NOMO-1 treated with DMSO at 0.1 percent for 48 hours (cell line): ENCODE results near the gene SPSB3.

ENCODE experiments used
- DNase-seq: peaks from one replicate; lab custom pipeline; 2025; ENCODE audit not compliant: unreplicated experiment; lab: John Stamatoyannopoulos, UW

Gene SPSB3

GRCh38 chr16:1775846-1776671 is 6.3 kb downstream of the SPSB3 start:
- DNase-seq: no peak

DNA sequence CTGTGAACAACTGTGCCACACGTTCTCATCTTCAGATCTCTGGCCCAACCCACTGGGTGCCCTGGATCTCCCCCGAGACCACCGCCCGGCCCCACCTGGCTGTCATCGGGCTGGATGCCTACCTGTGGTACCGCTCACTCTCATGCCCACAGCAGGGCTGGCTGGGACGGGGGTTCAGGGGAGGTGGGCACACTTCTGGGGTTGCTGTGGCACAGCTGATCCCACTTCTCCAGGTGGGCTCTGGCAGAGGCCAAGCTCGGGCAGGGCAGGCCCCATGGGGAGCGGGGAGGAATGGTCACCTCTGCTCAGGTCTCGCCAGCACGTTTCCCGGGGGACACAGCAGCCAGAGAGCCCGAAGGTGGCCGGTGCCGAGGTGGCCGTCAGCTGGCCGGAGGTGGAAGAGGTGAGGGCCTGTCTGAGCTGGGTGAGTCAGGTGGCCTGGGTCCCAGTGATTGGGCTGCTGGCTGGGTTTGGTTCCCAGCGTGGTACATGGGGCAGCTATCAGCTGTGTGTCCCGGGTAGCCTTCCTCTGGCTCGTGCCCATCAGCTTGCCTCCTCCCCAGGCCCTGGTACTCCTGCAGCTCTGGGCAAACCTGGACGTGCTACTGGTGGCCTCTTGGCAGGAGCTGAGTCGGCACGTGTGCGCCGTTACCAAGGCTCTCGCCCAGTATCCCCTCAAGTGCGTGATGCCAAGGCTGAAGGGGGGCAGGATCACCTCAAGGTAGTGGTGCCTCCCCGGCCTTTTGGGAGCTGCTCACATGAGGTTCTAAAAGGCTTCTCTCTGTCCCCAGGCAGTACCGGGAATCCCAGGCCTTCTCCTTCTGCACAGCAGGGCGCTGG is 7.1 kb downstream of the SPSB3 start:
- no peak for DNase-seq

GRCh38 chr16:1774448-1774780 is 8.0 kb downstream of the SPSB3 start:
- DNase-seq: no peak

DNA sequence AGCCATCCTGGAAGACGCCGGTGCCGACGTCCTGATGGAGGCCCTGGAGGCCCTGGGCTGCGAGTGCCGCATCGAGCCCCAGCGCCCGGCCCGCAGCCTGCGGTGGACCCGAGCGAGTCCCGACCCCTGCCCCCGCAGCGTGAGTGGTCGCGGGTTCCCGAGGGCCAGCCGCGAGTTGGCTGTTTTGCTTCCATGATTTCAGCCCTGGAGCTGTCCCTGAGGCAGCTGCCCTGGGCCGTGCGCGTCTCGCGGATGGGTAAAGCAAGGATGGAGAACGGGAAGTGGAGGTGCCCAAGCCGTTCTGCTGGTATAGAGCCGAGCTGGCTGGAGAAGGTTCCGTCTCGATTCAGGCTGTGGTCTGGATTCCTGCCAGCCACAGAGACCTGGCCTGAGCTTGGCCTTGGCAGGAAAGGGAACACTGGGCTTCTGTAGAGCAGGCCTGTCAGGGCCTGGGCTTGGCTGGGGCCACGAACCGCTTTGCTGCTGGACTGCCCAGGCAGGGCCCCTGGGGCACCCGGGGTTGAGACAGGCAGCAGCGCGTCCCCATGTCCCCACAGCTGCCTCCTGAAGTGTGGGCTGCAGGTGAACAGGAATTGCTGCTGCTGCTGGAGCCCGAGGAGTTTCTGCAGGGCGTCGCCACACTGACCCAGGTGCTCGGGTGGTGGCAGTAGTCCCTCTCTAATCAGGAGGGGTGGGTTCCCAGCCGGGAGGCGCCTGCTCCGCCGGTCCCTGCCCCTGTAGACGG is 8.5 kb downstream of the SPSB3 start:
- peak; percentile 66 for DNase-seq

DNA sequence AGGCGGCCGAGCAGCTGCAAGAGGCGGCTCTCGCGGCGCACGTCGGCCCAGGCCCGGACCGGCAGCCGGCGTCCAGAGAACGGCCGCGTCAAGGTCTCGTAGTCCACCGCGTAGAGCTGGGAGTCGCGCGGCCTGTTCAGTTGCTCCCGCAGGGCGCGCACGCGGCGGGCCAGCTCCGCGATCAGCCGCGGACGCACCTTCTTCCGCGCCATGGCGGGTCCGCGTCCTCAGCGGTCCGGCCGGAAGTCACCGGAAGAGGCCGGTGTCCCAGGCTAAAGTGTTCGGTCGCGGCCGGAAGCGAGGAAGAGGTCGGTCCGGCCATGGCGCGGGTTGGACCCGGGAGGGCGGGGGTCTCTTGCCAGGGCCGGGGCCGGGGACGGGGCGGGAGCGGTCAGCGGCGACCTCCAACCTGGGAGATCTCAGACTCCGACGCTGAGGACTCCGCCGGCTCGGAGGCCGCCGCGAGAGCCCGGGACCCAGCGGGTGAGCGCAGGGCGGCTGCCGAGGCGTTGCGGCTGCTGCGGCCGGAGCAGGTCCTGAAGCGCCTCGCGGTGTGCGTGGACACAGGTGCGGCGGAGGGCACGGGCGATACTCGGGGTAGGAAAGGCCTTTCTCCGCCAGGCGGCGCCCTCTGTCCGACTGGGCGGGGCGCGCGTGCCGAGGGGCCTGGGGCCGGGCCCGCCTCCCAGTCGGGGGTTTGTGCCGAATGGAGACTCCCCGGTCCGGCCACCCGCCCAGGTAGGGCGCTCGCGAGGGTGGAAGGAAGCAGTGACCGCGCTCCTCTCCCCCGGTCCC is 9.3 kb downstream of the SPSB3 start, which contains the start of gene MRPS34:
Gene MRPS34, minus strand, starts transcription at position 227 of the 795 bp plus-strand sequence. Its CDS starts 15 bp downstream, at position 212.
- DNase-seq: peak; percentile 47

DNA sequence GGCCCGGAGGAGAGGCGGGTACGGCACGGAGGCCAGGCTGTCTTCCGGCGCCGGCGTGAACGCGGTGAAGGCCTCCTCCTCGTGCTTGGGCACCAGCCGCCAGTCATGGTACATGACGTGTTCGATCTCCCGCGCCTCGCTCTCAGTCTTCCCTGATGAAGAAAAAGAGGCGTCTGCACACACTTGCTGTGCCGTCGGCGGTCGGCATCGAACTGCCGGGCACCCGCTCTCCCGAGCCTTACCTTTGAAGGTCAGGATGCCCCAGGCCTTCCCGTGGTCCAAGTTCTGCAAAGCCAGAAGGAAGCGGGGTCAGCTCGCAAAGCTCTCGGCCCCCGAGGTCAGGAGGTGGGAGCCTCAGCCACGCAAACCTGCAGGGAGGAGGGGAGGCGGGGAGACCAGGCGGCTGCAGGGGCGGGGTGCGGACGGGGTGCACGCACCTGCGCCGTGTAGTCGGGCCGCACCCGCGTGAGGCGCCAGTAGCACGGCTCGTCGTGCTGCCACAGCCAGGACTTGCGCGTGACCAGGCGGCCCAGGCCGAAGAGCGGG is 9.9 kb downstream of the SPSB3 start, which contains the start of gene EME2:
Gene EME2, plus strand, starts transcription at position 449 of the 546 bp plus-strand sequence. CDS start 418 bp downstream, outside the sequence.
- DNase-seq: peak; percentile 4

GRCh38 chr16:1771864-1772361 is 10.5 kb downstream of the SPSB3 start:
- DNase-seq: no peak

- DNase-seq: peak; percentile 54
Observed at GRCh38 chr16:1771188-1771863, 11.0 kb downstream of the SPSB3 start, which contains the start of gene NME3. NME3 (minus strand) TSS chr16:1771543; CDS start chr16:1771534, 9 bp downstream.

GRCh38 chr16:1770328-1771187 is 11.8 kb downstream of the SPSB3 start:
- DNase-seq: no peak

GRCh38 chr16:1769402-1770300 is 12.7 kb downstream of the SPSB3 start:
- no peak for DNase-seq

GRCh38 chr16:1768767-1769401 is 13.5 kb downstream of the SPSB3 start:
- no peak for DNase-seq

GRCh38 chr16:1768061-1768766 is 14.2 kb downstream of the SPSB3 start:
- DNase-seq: no peak

DNA sequence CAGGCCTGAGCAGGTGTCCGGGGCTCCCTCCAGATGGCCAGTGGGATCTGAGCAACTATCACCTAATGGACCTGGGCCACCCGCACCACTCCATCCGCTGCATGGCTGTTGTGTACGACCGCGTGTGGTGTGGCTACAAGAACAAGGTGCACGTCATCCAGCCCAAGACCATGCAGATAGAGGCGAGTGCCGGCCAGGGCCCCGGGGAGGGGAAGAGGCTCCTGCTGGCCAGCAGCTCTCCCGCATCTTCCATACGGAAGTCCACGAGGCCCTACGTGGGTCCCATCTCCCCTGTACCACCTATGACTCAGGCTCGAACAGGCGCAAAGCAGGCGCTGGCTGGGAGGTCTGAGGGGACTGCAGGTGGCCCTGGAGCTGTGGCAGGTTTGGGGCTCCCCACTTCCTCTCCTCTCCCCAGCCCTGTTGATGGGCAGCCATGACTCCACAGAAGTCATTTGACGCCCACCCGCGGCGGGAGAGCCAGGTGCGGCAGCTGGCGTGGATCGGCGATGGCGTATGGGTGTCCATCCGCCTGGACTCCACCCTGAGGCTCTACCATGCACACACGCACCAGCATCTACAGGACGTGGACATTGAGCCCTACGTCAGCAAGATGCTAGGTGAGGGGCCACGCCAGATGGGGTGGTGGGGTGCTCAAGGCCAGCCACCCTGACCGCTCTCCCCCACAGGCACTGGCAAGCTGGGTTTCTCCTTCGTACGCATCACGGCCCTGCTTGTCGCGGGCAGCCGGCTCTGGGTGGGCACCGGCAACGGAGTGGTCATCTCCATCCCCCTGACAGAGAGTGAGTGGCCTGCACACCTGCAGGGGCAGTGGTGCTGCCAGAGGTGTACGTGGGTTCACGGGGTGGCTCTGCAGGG is 15.0 kb downstream of the SPSB3 start:
- DNase-seq: no peak

- no peak for DNase-seq
Observed at GRCh38 chr16:1766701-1767100, 15.7 kb downstream of the SPSB3 start.

DNA sequence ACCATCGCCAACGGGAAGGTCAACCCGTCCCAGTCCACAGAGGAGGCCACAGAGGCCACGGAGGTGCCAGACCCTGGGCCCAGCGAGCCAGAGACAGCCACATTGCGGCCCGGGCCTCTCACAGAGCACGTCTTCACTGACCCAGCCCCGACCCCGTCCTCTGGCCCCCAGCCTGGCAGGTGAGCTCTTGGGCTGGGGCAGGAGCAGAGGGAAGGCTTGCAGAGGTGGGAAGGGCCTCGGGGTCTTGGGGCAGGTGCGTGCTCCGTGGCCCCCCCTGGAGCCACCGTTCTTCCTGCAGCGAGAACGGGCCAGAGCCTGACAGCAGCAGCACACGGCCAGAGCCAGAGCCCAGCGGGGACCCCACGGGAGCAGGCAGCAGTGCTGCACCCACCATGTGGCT is 16.1 kb downstream of the SPSB3 start:
- no peak for DNase-seq
